ENCODE measurements around the gene LRMDA.

DNA sequence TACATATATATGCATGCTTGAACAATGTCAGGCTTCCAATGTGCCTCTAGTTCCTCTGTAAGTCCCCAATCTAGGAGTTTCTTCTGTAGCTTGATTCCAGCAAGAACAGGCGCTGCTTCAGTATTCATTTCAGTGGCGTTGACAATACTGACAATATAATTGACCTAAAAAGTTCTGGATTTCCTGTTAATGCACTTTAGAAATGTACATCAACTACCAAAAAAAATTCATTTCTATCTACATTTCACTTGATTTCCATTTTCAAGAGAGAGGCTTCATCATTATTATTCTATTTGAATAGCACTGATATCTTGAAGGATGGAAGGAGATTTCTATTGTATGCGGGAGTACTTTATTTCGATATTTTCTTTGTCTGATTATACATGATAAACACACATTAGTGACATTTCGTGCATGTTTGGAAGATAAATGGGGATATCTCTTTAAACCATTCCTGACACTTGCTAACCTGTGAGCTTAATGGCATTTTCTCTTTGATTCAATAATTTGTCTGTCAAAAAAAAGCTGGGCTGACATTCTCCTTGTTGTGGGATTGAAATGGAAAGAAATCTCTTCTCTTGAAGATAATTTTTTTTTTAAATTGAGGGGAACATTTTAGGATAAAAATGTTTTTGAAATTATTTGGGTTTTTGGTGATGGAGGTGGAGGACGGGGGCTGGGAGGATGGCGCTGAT lies 568.2 kb downstream of the LRMDA start:
- TF ChIP-seq, protein P1, sequence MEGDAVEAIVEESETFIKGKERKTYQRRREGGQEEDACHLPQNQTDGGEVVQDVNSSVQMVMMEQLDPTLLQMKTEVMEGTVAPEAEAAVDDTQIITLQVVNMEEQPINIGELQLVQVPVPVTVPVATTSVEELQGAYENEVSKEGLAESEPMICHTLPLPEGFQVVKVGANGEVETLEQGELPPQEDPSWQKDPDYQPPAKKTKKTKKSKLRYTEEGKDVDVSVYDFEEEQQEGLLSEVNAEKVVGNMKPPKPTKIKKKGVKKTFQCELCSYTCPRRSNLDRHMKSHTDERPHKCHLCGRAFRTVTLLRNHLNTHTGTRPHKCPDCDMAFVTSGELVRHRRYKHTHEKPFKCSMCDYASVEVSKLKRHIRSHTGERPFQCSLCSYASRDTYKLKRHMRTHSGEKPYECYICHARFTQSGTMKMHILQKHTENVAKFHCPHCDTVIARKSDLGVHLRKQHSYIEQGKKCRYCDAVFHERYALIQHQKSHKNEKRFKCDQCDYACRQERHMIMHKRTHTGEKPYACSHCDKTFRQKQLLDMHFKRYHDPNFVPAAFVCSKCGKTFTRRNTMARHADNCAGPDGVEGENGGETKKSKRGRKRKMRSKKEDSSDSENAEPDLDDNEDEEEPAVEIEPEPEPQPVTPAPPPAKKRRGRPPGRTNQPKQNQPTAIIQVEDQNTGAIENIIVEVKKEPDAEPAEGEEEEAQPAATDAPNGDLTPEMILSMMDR (IDR thresholded peaks at IDR 0.05; ENCODE audit: control extremely low read depth in 1 of 3, insufficient read depth in 1 of 3, low read depth in 1 of 3, low read length in 3 of 3), result no peak
- no peak for TF ChIP-seq HDAC6 (IDR thresholded peaks at IDR 0.05; ENCODE audit: low read depth, low read length)
- no peak for TF ChIP-seq POLR2AphosphoS5 (IDR thresholded peaks at IDR 0.05; ENCODE audit: low read depth, low read length)
- no peak for TF ChIP-seq POU5F1 (IDR thresholded peaks at IDR 0.05; ENCODE audit: low read depth, low read length)
- no peak for TF ChIP-seq EP300 (IDR thresholded peaks at IDR 0.05; ENCODE audit: borderline replicate concordance in 1 of 2, low read depth in 2 of 2, low read length in 2 of 2)
- TF ChIP-seq CTBP2 (IDR thresholded peaks at IDR 0.05; ENCODE audit: borderline replicate concordance, insufficient read depth, insufficient read length, low read length), result no peak
- TF ChIP-seq, protein P2, sequence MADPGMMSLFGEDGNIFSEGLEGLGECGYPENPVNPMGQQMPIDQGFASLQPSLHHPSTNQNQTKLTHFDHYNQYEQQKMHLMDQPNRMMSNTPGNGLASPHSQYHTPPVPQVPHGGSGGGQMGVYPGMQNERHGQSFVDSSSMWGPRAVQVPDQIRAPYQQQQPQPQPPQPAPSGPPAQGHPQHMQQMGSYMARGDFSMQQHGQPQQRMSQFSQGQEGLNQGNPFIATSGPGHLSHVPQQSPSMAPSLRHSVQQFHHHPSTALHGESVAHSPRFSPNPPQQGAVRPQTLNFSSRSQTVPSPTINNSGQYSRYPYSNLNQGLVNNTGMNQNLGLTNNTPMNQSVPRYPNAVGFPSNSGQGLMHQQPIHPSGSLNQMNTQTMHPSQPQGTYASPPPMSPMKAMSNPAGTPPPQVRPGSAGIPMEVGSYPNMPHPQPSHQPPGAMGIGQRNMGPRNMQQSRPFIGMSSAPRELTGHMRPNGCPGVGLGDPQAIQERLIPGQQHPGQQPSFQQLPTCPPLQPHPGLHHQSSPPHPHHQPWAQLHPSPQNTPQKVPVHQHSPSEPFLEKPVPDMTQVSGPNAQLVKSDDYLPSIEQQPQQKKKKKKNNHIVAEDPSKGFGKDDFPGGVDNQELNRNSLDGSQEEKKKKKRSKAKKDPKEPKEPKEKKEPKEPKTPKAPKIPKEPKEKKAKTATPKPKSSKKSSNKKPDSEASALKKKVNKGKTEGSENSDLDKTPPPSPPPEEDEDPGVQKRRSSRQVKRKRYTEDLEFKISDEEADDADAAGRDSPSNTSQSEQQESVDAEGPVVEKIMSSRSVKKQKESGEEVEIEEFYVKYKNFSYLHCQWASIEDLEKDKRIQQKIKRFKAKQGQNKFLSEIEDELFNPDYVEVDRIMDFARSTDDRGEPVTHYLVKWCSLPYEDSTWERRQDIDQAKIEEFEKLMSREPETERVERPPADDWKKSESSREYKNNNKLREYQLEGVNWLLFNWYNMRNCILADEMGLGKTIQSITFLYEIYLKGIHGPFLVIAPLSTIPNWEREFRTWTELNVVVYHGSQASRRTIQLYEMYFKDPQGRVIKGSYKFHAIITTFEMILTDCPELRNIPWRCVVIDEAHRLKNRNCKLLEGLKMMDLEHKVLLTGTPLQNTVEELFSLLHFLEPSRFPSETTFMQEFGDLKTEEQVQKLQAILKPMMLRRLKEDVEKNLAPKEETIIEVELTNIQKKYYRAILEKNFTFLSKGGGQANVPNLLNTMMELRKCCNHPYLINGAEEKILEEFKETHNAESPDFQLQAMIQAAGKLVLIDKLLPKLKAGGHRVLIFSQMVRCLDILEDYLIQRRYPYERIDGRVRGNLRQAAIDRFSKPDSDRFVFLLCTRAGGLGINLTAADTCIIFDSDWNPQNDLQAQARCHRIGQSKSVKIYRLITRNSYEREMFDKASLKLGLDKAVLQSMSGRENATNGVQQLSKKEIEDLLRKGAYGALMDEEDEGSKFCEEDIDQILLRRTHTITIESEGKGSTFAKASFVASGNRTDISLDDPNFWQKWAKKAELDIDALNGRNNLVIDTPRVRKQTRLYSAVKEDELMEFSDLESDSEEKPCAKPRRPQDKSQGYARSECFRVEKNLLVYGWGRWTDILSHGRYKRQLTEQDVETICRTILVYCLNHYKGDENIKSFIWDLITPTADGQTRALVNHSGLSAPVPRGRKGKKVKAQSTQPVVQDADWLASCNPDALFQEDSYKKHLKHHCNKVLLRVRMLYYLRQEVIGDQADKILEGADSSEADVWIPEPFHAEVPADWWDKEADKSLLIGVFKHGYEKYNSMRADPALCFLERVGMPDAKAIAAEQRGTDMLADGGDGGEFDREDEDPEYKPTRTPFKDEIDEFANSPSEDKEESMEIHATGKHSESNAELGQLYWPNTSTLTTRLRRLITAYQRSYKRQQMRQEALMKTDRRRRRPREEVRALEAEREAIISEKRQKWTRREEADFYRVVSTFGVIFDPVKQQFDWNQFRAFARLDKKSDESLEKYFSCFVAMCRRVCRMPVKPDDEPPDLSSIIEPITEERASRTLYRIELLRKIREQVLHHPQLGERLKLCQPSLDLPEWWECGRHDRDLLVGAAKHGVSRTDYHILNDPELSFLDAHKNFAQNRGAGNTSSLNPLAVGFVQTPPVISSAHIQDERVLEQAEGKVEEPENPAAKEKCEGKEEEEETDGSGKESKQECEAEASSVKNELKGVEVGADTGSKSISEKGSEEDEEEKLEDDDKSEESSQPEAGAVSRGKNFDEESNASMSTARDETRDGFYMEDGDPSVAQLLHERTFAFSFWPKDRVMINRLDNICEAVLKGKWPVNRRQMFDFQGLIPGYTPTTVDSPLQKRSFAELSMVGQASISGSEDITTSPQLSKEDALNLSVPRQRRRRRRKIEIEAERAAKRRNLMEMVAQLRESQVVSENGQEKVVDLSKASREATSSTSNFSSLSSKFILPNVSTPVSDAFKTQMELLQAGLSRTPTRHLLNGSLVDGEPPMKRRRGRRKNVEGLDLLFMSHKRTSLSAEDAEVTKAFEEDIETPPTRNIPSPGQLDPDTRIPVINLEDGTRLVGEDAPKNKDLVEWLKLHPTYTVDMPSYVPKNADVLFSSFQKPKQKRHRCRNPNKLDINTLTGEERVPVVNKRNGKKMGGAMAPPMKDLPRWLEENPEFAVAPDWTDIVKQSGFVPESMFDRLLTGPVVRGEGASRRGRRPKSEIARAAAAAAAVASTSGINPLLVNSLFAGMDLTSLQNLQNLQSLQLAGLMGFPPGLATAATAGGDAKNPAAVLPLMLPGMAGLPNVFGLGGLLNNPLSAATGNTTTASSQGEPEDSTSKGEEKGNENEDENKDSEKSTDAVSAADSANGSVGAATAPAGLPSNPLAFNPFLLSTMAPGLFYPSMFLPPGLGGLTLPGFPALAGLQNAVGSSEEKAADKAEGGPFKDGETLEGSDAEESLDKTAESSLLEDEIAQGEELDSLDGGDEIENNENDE (IDR thresholded peaks at IDR 0.05; ENCODE audit: insufficient replicate concordance, low read length), result no peak
